ENCODE results near the gene KIF5A. TPM values are rescaled to one million over a fixed set of nuclear protein-coding genes. Genes with fewer than 3 reads are reported as not detected.

The KIF5A gene
- total RNA-seq, 1 donor from 2014 or later = 0.43 TPM

GRCh38 chr12:57622293-57623245 lies 72.7 kb downstream of the KIF5A start:
- peaks cover 60% of the 10 kb centered on the region for H3K27me3 Mint-ChIP-seq (ENCODE audit: unreplicated experiment)
- H3K27ac Mint-ChIP-seq (ENCODE audit: unreplicated experiment) = no peak overlapping the region
- no peak for TF ChIP-seq CTCF (IDR thresholded peaks at IDR 0.05)
- no peaks in the 10 kb centered on the region for H3K9me3 Mint-ChIP-seq (ENCODE audit: unreplicated experiment)
- no peak for DNase-seq (ENCODE audit: extremely low spot score, unreplicated experiment)
- H3K4me3 Mint-ChIP-seq (ENCODE audit: unreplicated experiment) = no peak overlapping the region
- peaks cover 17% of the 10 kb centered on the region for H3K4me1 Mint-ChIP-seq (ENCODE audit: unreplicated experiment)
- peaks cover 6% of the 10 kb centered on the region for H3K36me3 Mint-ChIP-seq (ENCODE audit: unreplicated experiment)

GRCh38 chr12:57623385-57623784 lies 73.5 kb downstream of the KIF5A start:
- H3K4me1 Mint-ChIP-seq (ENCODE audit: unreplicated experiment) = peaks cover 17% of the 10 kb centered on the region
- peaks cover 4% of the 10 kb centered on the region for H3K36me3 Mint-ChIP-seq (ENCODE audit: unreplicated experiment)
- peaks cover 57% of the 10 kb centered on the region for H3K27me3 Mint-ChIP-seq (ENCODE audit: unreplicated experiment)
- H3K4me3 Mint-ChIP-seq (ENCODE audit: unreplicated experiment) = no peak overlapping the region
- no peak overlapping the region for H3K27ac Mint-ChIP-seq (ENCODE audit: unreplicated experiment)
- TF ChIP-seq CTCF (IDR thresholded peaks at IDR 0.05) = no peak
- DNase-seq (ENCODE audit: extremely low spot score, unreplicated experiment) = no peak
- H3K9me3 Mint-ChIP-seq (ENCODE audit: unreplicated experiment) = no peaks in the 10 kb centered on the region

DNA sequence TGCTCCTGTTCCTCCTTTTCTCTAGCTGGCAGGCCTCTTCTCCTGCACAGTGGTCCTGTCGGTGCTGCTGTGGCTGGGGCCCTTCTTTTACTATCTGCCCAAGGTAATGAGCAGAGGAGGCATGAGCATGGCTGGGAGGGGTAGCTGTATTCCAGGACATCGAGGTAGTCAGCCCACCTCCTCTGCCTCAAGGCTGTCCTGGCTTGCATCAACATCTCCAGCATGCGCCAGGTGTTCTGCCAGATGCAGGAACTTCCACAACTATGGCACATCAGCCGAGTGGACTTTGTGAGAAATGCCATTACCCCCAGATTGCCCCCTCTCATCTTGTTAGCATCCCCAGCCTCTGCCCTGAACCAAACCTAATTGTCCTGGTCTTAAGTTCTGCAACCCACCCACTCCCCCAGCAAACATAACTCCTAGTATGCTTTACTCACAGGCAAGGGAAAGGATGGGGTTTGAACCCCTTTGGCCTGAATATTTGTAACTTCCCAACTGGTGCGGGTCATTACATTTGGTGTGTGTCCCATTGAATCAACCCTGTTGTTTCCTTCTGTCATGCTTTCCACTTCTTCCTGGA lies 74.1 kb downstream of the KIF5A start:
- Mint-ChIP-seq H3K4me1 (ENCODE audit: unreplicated experiment) (peaks cover 17% of the 10 kb centered on the region), H3K27ac (ENCODE audit: unreplicated experiment) (no peak overlapping the region), H3K9me3 (ENCODE audit: unreplicated experiment) (no peaks in the 10 kb centered on the region), H3K4me3 (ENCODE audit: unreplicated experiment) (no peak overlapping the region), H3K27me3 (ENCODE audit: unreplicated experiment) (peaks cover 56% of the 10 kb centered on the region), H3K36me3 (ENCODE audit: unreplicated experiment) (peaks cover 3% of the 10 kb centered on the region)
- no peak for TF ChIP-seq CTCF (IDR thresholded peaks at IDR 0.05)
- no peak for DNase-seq (ENCODE audit: extremely low spot score, unreplicated experiment)

DNA sequence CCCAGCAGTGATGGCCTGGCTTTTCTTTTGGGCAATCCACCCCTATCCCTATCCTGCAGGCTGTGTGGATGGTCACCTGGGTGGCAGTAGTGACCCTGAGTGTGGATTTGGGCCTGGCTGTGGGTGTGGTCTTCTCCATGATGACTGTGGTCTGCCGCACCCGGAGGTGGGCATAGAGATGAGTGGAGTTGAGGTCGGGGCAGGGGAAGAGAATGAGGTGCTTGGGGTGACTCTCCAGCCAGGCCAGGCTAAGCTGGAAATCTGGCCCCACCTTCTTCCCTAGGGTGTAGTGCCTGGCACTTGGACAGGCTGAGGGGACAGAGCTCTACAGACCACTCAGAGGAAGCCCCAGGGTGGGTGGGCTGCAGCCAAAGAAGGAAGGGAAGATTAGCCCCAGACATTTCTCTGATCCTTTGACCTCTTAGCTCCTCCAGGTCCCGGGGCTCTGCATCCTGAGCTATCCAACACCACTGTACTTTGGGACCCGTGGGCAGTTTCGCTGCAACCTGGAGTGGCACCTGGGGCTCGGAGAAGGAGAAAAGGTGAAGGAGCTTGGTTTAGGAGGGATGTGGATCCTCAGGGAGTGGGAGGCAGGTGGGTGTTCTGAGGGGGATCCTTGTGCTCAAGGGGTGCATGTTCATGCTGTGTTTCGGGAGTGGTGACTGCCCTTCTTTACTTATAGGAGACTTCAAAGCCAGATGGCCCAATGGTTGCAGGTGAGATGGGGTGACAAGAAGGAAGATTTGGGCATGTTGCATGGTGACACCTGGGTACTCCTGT lies 74.8 kb downstream of the KIF5A start:
- Mint-ChIP-seq H3K27ac (ENCODE audit: unreplicated experiment) (no peak overlapping the region), H3K36me3 (ENCODE audit: unreplicated experiment) (peaks cover 2% of the 10 kb centered on the region), H3K4me3 (ENCODE audit: unreplicated experiment) (no peak overlapping the region), H3K4me1 (ENCODE audit: unreplicated experiment) (peaks cover 17% of the 10 kb centered on the region), H3K27me3 (ENCODE audit: unreplicated experiment) (peaks cover 53% of the 10 kb centered on the region), H3K9me3 (ENCODE audit: unreplicated experiment) (no peaks in the 10 kb centered on the region)
- no peak for TF ChIP-seq CTCF (IDR thresholded peaks at IDR 0.05)
- no peak for DNase-seq (ENCODE audit: extremely low spot score, unreplicated experiment)

Data from osteocyte (in vitro differentiated cells).